Right lobe of liver (tissue), 4 donors: ENCODE data around the gene CMTM5.

Experiments used
- POLR2A ChIP-seq: fragments of 450-650 bp; IDR thresholded peaks from one replicate; pipeline ENCODE4 v1.6.1; 2017; ENCODE audit warnings: antibody characterized with exemption, mild to moderate bottlenecking
- TF ChIP-seq, protein P1 (sequence below), 4 donors: fragments of 200-600 bp in 3 of 4; fragments of 450-650 bp in 1 of 4; IDR thresholded peaks; one replicate each; pipeline versions ENCODE4 v1.5.1 to v1.8.0; 2016 to 2022; ENCODE audit warnings: antibody characterized with exemption in 4 of 4, mild to moderate bottlenecking in 2 of 4
- donor health status: DM: no; HTN: no; CAD: no.
- donor health status: DM: no; HTN: no; CAD: no.
- donor health status: DM: no; HTN: yes; CAD: no.

DNA sequence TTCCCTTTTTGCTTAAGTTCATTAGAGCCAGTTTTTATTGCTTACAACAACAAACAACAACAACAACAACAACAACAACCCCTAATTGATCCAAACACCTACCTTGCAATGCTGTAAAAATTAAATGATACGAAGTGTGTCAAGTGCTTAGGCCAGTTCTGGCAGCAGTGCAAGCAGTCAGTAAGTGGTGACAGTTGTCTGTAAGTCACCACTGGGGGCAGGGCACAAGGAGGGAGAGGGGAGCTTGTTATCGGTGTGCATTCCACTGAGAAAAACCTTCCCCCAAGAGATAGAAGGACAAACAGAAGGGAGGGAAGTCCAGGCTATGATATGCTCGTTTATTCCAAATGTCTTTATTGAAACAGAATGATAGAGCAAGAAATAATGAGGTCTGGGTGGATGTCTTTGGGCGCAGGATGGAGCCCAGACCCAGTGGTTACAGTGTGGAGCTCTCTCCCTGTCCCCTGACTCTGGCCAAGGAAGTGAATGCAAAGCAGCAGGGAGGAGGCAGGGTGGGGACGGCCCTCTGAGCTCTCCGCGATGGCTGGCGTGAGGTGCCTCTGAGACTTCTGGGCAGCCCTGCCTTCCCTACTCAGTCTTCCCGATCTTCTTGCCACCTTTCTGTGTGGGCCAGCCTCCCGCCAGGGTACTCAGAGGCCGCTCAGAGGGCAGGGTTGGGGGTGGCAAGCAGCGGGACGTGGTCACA is 30.7 kb upstream of the CMTM5 start:
- TF ChIP-seq POLR2A = no peak
- TF ChIP-seq, protein P1, sequence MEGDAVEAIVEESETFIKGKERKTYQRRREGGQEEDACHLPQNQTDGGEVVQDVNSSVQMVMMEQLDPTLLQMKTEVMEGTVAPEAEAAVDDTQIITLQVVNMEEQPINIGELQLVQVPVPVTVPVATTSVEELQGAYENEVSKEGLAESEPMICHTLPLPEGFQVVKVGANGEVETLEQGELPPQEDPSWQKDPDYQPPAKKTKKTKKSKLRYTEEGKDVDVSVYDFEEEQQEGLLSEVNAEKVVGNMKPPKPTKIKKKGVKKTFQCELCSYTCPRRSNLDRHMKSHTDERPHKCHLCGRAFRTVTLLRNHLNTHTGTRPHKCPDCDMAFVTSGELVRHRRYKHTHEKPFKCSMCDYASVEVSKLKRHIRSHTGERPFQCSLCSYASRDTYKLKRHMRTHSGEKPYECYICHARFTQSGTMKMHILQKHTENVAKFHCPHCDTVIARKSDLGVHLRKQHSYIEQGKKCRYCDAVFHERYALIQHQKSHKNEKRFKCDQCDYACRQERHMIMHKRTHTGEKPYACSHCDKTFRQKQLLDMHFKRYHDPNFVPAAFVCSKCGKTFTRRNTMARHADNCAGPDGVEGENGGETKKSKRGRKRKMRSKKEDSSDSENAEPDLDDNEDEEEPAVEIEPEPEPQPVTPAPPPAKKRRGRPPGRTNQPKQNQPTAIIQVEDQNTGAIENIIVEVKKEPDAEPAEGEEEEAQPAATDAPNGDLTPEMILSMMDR (IDR thresholded peaks at IDR 0.05) = no peak
